Measurements from ENCODE around the gene IRF4.

IRF4 gene

GRCh38 chr6:362231-362923 lies 29.2 kb upstream of the IRF4 start:
- no peak for DNase-seq (ENCODE audit: extremely low read depth, low read depth)
- no peak for TF ChIP-seq CTCF (IDR thresholded peaks at IDR 0.05; ENCODE audit: low read depth, low read length, missing control alignments)
- no peak overlapping the region for H3K4me3 ChIP-seq (replicated peaks; ENCODE audit: low read depth, low read length)

DNA sequence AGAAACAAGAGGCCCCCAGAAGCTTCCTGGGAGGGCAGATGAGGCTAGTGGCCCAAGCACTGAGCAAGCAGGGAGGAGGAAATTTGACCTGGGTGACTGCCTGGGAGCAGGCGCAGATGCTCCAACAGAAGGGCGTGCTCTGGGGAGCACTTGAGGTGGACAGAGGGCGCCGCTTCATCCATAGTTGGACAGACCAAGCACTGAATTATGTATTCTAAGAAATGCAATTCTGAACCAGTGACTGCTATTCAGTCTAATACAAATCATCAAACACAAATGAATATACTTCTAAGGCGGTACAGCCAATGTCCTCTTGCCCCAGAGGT lies 28.7 kb upstream of the IRF4 start:
- DNase-seq (ENCODE audit: extremely low read depth, low read depth): no peak
- TF ChIP-seq CTCF (IDR thresholded peaks at IDR 0.05; ENCODE audit: low read depth, low read length, missing control alignments): no peak
- no peak overlapping the region for H3K4me3 ChIP-seq (replicated peaks; ENCODE audit: low read depth, low read length)

DNA sequence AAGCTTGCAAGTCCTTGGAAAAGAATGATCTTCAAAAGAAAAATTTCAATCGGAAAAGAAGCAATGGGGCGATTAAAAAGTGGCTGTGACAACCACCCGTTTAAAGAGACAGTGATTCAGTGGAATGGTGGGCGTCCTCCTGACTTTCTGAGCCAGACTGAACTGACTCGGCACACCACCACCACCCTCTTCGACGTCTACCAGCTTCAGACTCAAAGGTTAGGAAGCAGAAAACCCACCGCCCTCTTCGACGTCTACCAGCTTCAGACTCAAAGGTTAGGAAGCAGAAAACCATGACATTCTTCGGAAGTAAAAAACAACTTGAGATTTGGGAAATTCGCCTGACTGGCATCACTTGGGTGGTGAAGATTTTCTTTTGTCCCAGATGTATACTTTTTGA lies 28.3 kb upstream of the IRF4 start:
- no peak for TF ChIP-seq CTCF (IDR thresholded peaks at IDR 0.05; ENCODE audit: low read depth, low read length, missing control alignments)
- DNase-seq (ENCODE audit: extremely low read depth, low read depth): no peak
- H3K4me3 ChIP-seq (replicated peaks; ENCODE audit: low read depth, low read length): no peak overlapping the region

DNA sequence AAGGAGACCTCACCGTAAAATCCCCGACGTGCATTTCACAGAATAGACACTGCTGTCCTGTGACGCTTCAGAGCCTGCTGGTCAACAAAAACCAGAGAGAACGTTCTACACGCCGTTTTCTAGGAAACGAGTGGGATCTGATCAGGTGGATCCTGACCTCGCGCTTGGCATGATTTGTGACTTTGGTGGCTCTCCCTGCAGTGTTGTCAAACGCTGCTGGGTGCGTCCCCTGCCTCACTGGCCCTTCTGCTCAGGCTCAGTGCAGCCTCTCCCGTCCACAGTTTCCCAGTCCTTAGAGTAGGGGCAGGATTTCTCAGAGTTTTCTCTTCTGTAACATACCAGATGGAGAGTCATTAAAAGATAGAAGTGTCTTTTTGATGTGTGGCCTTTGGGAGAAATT lies 27.6 kb upstream of the IRF4 start:
- H3K4me3 ChIP-seq (replicated peaks; ENCODE audit: low read depth, low read length): no peak overlapping the region
- DNase-seq (ENCODE audit: extremely low read depth, low read depth): no peak
- no peak for TF ChIP-seq CTCF (IDR thresholded peaks at IDR 0.05; ENCODE audit: low read depth, low read length, missing control alignments)

- no peak for TF ChIP-seq CTCF (IDR thresholded peaks at IDR 0.05; ENCODE audit: low read depth, low read length, missing control alignments)
- no peak for DNase-seq (ENCODE audit: extremely low read depth, low read depth)
- no peak overlapping the region for H3K4me3 ChIP-seq (replicated peaks; ENCODE audit: low read depth, low read length)
These were observed 26.7 kb upstream of the IRF4 start for GRCh38 chr6:364609-365540.

- no peak for DNase-seq (ENCODE audit: extremely low read depth, low read depth)
- no peak overlapping the region for H3K4me3 ChIP-seq (replicated peaks; ENCODE audit: low read depth, low read length)
- TF ChIP-seq CTCF (IDR thresholded peaks at IDR 0.05; ENCODE audit: low read depth, low read length, missing control alignments): no peak
These were observed 25.7 kb upstream of the IRF4 start for GRCh38 chr6:365835-366234.

Measured in HFF-Myc (cell line).